HCT116 (cell line): ENCODE results near the gene KCNMB2. TPM values are rescaled to one million over a fixed set of nuclear protein-coding genes. Genes with fewer than 3 reads are reported as not detected.

Source experiments
- ATAC-seq: fragments of 200-7000 bp; cut with Tn5 transposase; 2 replicates; pipeline ENCODE4 v1.9.1; 2020; ENCODE audit warnings: mild to moderate bottlenecking, moderate library complexity
- BruUV-seq: library from RNA; stranded (reverse); fragments of 400-500 nt; replicated peaks from 2 replicates; lab custom pipeline; 2021; lab: Mats Ljungman, UMichigan
- CTCF ChIA-PET: fragments of 300-600 bp; sonication (Branson Sonifier 250); formaldehyde crosslinking; loops from one replicate; lab custom pipeline; 2021; ENCODE audit warnings: antibody characterized with exemption; lab: Charles Lee
- POLR2A ChIA-PET: fragments of 300-600, 350-600 bp; sonication (Branson Sonifier 250); formaldehyde crosslinking; loops from one replicate; lab custom pipeline; 2021; ENCODE audit warnings: antibody characterized with exemption; lab: Charles Lee
- RAD21 ChIA-PET, 2 experiments: fragments of 300-600 bp; sonication (Branson Sonifier 250); formaldehyde crosslinking; loops; one replicate each; lab custom pipeline; 2023; ENCODE audit warnings: low total read pairs in 2 of 2; ENCODE audit not compliant: uncharacterized antibody in 2 of 2, unreplicated experiment in 2 of 2, low non-redundant PET in 1 of 2; lab: Charles Lee
- DNase-seq: peaks from one replicate; pipeline ENCODE4 v3.0.0-alpha.2; 2010; ENCODE audit warnings: low read depth, low spot score
- H2AFZ ChIP-seq: fragments of 200-600 bp; shearing (Covaris generic), sonication (generic); 2 replicates; pipeline ENCODE4 v1.6.1; 2017; ENCODE audit warnings: low read depth, mixed run types, mixed read lengths, antibody characterized with exemption, low read length; ENCODE audit not compliant: poor library complexity, severe bottlenecking
- H3K27ac ChIP-seq: 2 replicates; pipeline ENCODE4 v1.5.1; 2012; ENCODE audit warnings: low read depth, low read length
- H3K27me3 ChIP-seq: fragments of 200-600 bp; sonication (generic); 2 replicates; pipeline ENCODE4 v1.6.1; 2016; ENCODE audit warnings: mixed run types, low read length, mixed read lengths; ENCODE audit not compliant: insufficient read depth
- H3K36me3 ChIP-seq, 2 experiments: fragments of 200-500 bp in 1 of 2; fragments of 200-600 bp in 1 of 2; sonication (Bioruptor generic) in 1 of 2; sonication (generic) in 1 of 2; 2 replicates each; pipeline versions ENCODE4 v1.5.1 to v1.6.1; 2014 to 2016; ENCODE audit warnings: low read length in 2 of 2, inconsistent platforms in 1 of 2, mixed read lengths in 1 of 2, mixed run types in 1 of 2; ENCODE audit not compliant: insufficient read depth in 2 of 2, control insufficient read depth in 1 of 2
- H3K4me1 ChIP-seq, 2 experiments: fragments of 200-600 bp in 1 of 2; sonication (generic) in 1 of 2; 2 replicates each; pipeline versions ENCODE4 v1.5.1 to v1.6.1; 2012 to 2017; ENCODE audit warnings: low read length in 2 of 2, inconsistent platforms in 1 of 2, mild to moderate bottlenecking in 1 of 2, mixed read lengths in 1 of 2, mixed run types in 1 of 2, moderate library complexity in 1 of 2; ENCODE audit not compliant: insufficient read depth in 2 of 2, control insufficient read depth in 1 of 2
- H3K4me2 ChIP-seq: fragments of 200-600 bp; sonication (generic); 2 replicates; pipeline ENCODE4 v1.6.1; 2017; ENCODE audit warnings: mixed run types, low read length, mixed read lengths
- H3K4me3 ChIP-seq, 2 experiments: fragments of 200-600 bp in 1 of 2; sonication (generic) in 1 of 2; replicated peaks in 1 of 2; 2 replicates each; pipeline ENCODE4 v1.5.1; 2011 to 2016; ENCODE audit warnings: low read length in 2 of 2, control low read depth in 1 of 2, low read depth in 1 of 2, mild to moderate bottlenecking in 1 of 2, mixed read lengths in 1 of 2, mixed run types in 1 of 2
- H3K79me2 ChIP-seq: fragments of 200-600 bp; sonication (generic); 2 replicates; pipeline ENCODE4 v1.6.1; 2017; ENCODE audit warnings: mild to moderate bottlenecking, mixed run types, low read length, moderate library complexity, mixed read lengths; ENCODE audit not compliant: insufficient read depth
- H3K9ac ChIP-seq: fragments of 200-600 bp; sonication (generic); 2 replicates; pipeline ENCODE4 v1.6.1; 2016; ENCODE audit warnings: low read length, mixed read lengths
- H3K9me2 ChIP-seq: fragments of 200-600 bp; sonication (generic), shearing (Covaris generic); 2 replicates; pipeline ENCODE4 v1.6.1; 2017; ENCODE audit warnings: mixed run types, mild to moderate bottlenecking, moderate library complexity; ENCODE audit not compliant: insufficient read depth
- H3K9me3 ChIP-seq, 2 experiments: fragments of 200-500 bp in 1 of 2; fragments of 200-600 bp in 1 of 2; sonication (Bioruptor generic) in 1 of 2; sonication (generic) in 1 of 2; 2 replicates each; pipeline ENCODE4 v1.6.1; 2014 to 2017; ENCODE audit warnings: low read length in 2 of 2, mixed read lengths in 2 of 2, inconsistent platforms in 1 of 2, low read depth in 1 of 2, mild to moderate bottlenecking in 1 of 2, mixed run types in 1 of 2, moderate library complexity in 1 of 2; ENCODE audit not compliant: control insufficient read depth in 1 of 2, insufficient read depth in 1 of 2
- H4K20me1 ChIP-seq: fragments of 200-600 bp; sonication (generic), shearing (Covaris generic); 2 replicates; pipeline ENCODE4 v1.6.1; 2017; ENCODE audit warnings: mixed run types, mild to moderate bottlenecking, moderate library complexity; ENCODE audit not compliant: insufficient read depth
- CBX3 ChIP-seq: IDR thresholded peaks from 2 replicates; pipeline ENCODE4 v1.6.1; 2012; ENCODE audit warnings: low read depth
- CEBPB ChIP-seq: IDR thresholded peaks from 2 replicates; pipeline ENCODE4 v1.6.1; 2012; ENCODE audit warnings: low read depth
- ELF1 ChIP-seq: IDR thresholded peaks from 2 replicates; pipeline ENCODE4 v1.6.1; 2012; ENCODE audit warnings: low read depth, borderline replicate concordance
- EZH2 ChIP-seq: fragments of 200-600 bp; sonication (generic); IDR thresholded peaks from 2 replicates; pipeline ENCODE4 v1.6.1; 2017; ENCODE audit warnings: antibody characterized with exemption, mixed run types
- JUND ChIP-seq: IDR thresholded peaks from 2 replicates; pipeline ENCODE4 v1.6.1; 2012
- ZFX ChIP-seq: fragments of 450-650 bp; IDR thresholded peaks from 2 replicates; pipeline ENCODE4 v1.6.1; 2017
- intact Hi-C: fragments of 100-400 bp; cut with micrococcal nuclease; formaldehyde crosslinking; loops from 2 replicates; pipeline ENCODE4 v1.10.0; 2022
- total RNA-seq: library from RNA; stranded (reverse); gene quantifications from one replicate; pipeline ENCODE4 v1.2.1, GENCODE V29; 2021; ENCODE audit not compliant: unreplicated experiment
- TF ChIP-seq, protein P1 (sequence below): IDR thresholded peaks from 2 replicates; pipeline ENCODE4 v1.6.1; 2012
- TF ChIP-seq, protein P2 (sequence below): IDR thresholded peaks from 2 replicates; pipeline ENCODE4 v1.6.1; 2011; ENCODE audit warnings: mild to moderate bottlenecking, low read length, moderate library complexity; ENCODE audit not compliant: insufficient replicate concordance; ENCODE audit errors: extremely low read depth

The KCNMB2 gene
- total RNA-seq, 1 experiment from 2014 or later: not detected

DNA sequence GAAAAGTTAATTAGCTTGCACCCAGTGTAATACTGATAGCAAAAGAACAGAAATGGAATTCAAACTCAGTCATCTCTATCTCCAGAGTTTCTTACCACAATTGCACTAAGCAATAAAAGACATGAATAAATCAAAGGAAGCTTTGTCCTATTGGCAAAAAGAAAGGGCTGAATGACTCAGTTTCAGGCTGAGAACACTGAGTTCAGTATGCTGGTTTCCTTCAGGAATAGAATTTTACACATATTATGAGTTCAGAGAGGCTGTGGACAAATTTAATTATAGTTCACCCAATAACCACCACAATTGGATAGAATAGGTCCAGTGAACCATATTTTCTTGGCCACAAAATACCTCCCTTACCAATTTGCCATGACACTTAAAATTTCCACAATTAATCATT, 249.7 kb downstream of the KCNMB2 start:
- Histone ChIP-seq H3K9me3 (no peaks in the 10 kb centered on the region), H3K79me2 (no peaks in the 10 kb centered on the region), H3K4me3 (no peak overlapping the region), H3K4me1 (no peaks in the 10 kb centered on the region), H3K27ac (no peak overlapping the region), H3K9ac (no peak overlapping the region), H3K4me2 (no peak overlapping the region)
- ChIA-PET CTCF (no interaction called here), RAD21 (no interaction called here), POLR2A (no interaction called here)
- no peak for ATAC-seq
- TF ChIP-seq JUND: no peak
- TF ChIP-seq, protein P1, sequence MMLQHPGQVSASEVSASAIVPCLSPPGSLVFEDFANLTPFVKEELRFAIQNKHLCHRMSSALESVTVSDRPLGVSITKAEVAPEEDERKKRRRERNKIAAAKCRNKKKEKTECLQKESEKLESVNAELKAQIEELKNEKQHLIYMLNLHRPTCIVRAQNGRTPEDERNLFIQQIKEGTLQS: no peak
- TF ChIP-seq EZH2: no peak
- TF ChIP-seq, protein P2, sequence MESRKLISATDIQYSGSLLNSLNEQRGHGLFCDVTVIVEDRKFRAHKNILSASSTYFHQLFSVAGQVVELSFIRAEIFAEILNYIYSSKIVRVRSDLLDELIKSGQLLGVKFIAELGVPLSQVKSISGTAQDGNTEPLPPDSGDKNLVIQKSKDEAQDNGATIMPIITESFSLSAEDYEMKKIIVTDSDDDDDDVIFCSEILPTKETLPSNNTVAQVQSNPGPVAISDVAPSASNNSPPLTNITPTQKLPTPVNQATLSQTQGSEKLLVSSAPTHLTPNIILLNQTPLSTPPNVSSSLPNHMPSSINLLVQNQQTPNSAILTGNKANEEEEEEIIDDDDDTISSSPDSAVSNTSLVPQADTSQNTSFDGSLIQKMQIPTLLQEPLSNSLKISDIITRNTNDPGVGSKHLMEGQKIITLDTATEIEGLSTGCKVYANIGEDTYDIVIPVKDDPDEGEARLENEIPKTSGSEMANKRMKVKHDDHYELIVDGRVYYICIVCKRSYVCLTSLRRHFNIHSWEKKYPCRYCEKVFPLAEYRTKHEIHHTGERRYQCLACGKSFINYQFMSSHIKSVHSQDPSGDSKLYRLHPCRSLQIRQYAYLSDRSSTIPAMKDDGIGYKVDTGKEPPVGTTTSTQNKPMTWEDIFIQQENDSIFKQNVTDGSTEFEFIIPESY: no peak
- TF ChIP-seq, all 23 proteins: peak for 0
- DNase-seq: no peak
- no peak overlapping the region for H2AFZ ChIP-seq
- no peaks in the 10 kb centered on the region for H4K20me1 ChIP-seq
- no peaks in the 10 kb centered on the region for H3K9me2 ChIP-seq
- intact Hi-C loops: no loop called here
- no peaks in the 10 kb centered on the region for H3K27me3 ChIP-seq
- no TSS peak for BruUV-seq
- no peaks in the 10 kb centered on the region for H3K36me3 ChIP-seq

DNA sequence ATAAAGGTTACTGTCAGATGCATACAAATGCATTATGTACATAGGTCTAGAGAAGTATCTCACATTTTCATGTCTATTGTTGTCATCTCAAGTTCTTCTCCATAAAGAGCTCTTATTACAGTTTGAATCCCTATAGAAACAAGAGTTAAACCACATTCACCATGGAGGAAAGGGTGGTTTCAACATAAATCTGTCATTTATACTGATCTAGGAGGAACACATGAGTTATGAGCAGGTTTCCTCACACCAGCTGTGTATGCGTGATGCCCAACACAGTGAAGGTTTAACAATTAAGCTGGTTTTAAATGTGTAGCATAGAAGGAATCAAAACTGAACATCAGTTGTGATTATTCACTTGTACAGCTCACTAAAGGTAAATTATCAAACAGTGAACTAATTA, 251.7 kb downstream of the KCNMB2 start:
- Histone ChIP-seq H3K4me3 (no peak overlapping the region), H3K27me3 (no peaks in the 10 kb centered on the region), H2AFZ (no peak overlapping the region), H3K4me2 (no peak overlapping the region), H3K4me1 (no peaks in the 10 kb centered on the region), H3K9me2 (no peaks in the 10 kb centered on the region), H3K27ac (no peak overlapping the region), H4K20me1 (no peaks in the 10 kb centered on the region), H3K9ac (no peak overlapping the region), H3K36me3 (no peaks in the 10 kb centered on the region), H3K79me2 (no peaks in the 10 kb centered on the region), H3K9me3 (no peaks in the 10 kb centered on the region)
- no peak for TF ChIP-seq CBX3
- TF ChIP-seq ELF1: no peak
- no peak for TF ChIP-seq CEBPB
- no peak for TF ChIP-seq ZFX
- TF ChIP-seq JUND: no peak
- ChIA-PET CTCF (no interaction called here), POLR2A (no interaction called here), RAD21 (no interaction called here)
- no TSS peak for BruUV-seq
- intact Hi-C loops: no loop called here
- ATAC-seq: no peak
- DNase-seq: no peak
